ENCODE measurements around the gene ENTPD8. TPM values are rescaled to one million over a fixed set of nuclear protein-coding genes. Genes with fewer than 3 reads are reported as not detected.

Gene ENTPD8
- total RNA-seq, 6 donors from 2014 or later: 0.15 to 0.17 TPM; not detected in 4

- peak in 1 of 2 donors; percentile 75 for DNase-seq
- no peak for ATAC-seq (ENCODE audit: low FRiP score in 2 of 2)
- Histone ChIP-seq H3K9me3 (no peaks in the 10 kb centered on the region), H3K27me3 (no peaks in the 10 kb centered on the region), H3K4me1 (no peaks in the 10 kb centered on the region), H3K36me3 (no peaks in the 10 kb centered on the region), H3K27ac (no peak overlapping the region), H3K4me3 (no peak overlapping the region)
- TF ChIP-seq POLR2A (IDR thresholded peaks at IDR 0.05) (no peak), EP300 (IDR thresholded peaks at IDR 0.05) (no peak), POLR2AphosphoS5 (IDR thresholded peaks at IDR 0.05) (no peak), CTCF (IDR thresholded peaks at IDR 0.05) (no peak)
- WGBS, 2 donors: 82 to 85% methylated on average over 20 to 30 of the region's 35 CpGs
These were observed 45.6 kb upstream of the ENTPD8 start for GRCh38 chr9:137486545-137487453.

- Histone ChIP-seq H3K4me1 (no peaks in the 10 kb centered on the region), H3K27me3 (no peaks in the 10 kb centered on the region), H3K9me3 (no peaks in the 10 kb centered on the region), H3K4me3 (no peak overlapping the region), H3K27ac (no peak overlapping the region), H3K36me3 (no peaks in the 10 kb centered on the region)
- no peak for ATAC-seq (ENCODE audit: low FRiP score in 2 of 2)
- DNase-seq: peak in 1 of 2 donors; percentile 46
- WGBS, 2 donors: 87 to 92% methylated on average over 14 to 15 of the region's 15 CpGs
- TF ChIP-seq POLR2AphosphoS5 (IDR thresholded peaks at IDR 0.05) (no peak), EP300 (IDR thresholded peaks at IDR 0.05) (no peak), POLR2A (IDR thresholded peaks at IDR 0.05) (no peak), CTCF (IDR thresholded peaks at IDR 0.05) (no peak)
These were observed 45.0 kb upstream of the ENTPD8 start for GRCh38 chr9:137486141-137486490.

- no peaks in the 10 kb centered on the region for H3K4me1 ChIP-seq
- H3K4me3 ChIP-seq: no peak overlapping the region
- peak in 1 of 2 donors; percentile 70 for DNase-seq
- no peaks in the 10 kb centered on the region for H3K27me3 ChIP-seq
- 85 to 86% methylated on average over 12 to 26 of the region's 26 CpGs for WGBS, 2 donors
- no peaks in the 10 kb centered on the region for H3K9me3 ChIP-seq
- H3K27ac ChIP-seq: no peak overlapping the region
- TF ChIP-seq POLR2A (IDR thresholded peaks at IDR 0.05) (no peak), EP300 (IDR thresholded peaks at IDR 0.05) (no peak), CTCF (IDR thresholded peaks at IDR 0.05) (no peak), POLR2AphosphoS5 (IDR thresholded peaks at IDR 0.05) (no peak)
- ATAC-seq (ENCODE audit: low FRiP score in 2 of 2): peak in 1 of 2 donors; percentile 7
- no peaks in the 10 kb centered on the region for H3K36me3 ChIP-seq
These were observed 44.4 kb upstream of the ENTPD8 start for GRCh38 chr9:137485343-137486140.

GRCh38 chr9:137484551-137485315 lies 43.6 kb upstream of the ENTPD8 start:
- no peak overlapping the region for H3K27ac ChIP-seq
- H3K27me3 ChIP-seq: no peaks in the 10 kb centered on the region
- ATAC-seq (ENCODE audit: low FRiP score in 2 of 2): no peak
- TF ChIP-seq EP300 (IDR thresholded peaks at IDR 0.05) (no peak), POLR2A (IDR thresholded peaks at IDR 0.05) (no peak), POLR2AphosphoS5 (IDR thresholded peaks at IDR 0.05) (no peak), CTCF (IDR thresholded peaks at IDR 0.05) (no peak)
- 85 to 91% methylated on average over 7 to 17 of the region's 27 CpGs for WGBS, 2 donors
- H3K4me3 ChIP-seq: no peak overlapping the region
- no peaks in the 10 kb centered on the region for H3K9me3 ChIP-seq
- peak in 1 of 2 donors; percentile 65 for DNase-seq
- H3K36me3 ChIP-seq: no peaks in the 10 kb centered on the region
- H3K4me1 ChIP-seq: no peaks in the 10 kb centered on the region
